GM20000 (cell line): ENCODE measurements around the gene SEZ6.

Experiments used
- DNase-seq: peaks from one replicate; pipeline ENCODE4 v3.0.0; 2012; ENCODE audit warnings: low spot score
- CTCF ChIP-seq: IDR thresholded peaks from 2 replicates; pipeline ENCODE4 v1.5.1; 2012; ENCODE audit warnings: mild to moderate bottlenecking, control low read depth; ENCODE audit errors: extremely low read depth, missing control alignments

SEZ6 gene

GRCh38 chr17:28920201-28920600, 85.6 kb downstream of the SEZ6 start:
- TF ChIP-seq CTCF, result no peak
- no peak for DNase-seq

DNA sequence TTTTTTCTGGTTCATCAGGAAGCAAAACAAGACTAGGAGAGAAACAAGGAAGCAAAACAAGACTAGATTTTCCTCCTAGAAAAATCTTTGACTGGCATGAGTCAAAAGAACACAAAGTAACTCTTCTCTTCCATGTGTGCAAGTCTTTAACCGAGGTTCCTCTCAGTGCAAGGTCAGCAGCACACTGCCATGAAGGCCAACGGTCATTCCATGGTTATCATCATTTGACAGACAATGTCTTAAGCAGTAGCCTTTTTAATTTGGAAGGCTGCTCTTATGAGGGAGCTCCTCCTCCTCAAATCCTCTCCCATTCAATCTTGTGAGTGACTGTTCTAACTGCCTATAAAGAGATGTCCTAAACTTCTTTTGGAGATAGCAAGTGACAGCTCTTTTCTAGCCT, 87.5 kb downstream of the SEZ6 start:
- no peak for TF ChIP-seq CTCF
- DNase-seq, result no peak

GRCh38 chr17:28917465-28917864, 88.4 kb downstream of the SEZ6 start:
- no peak for DNase-seq
- no peak for TF ChIP-seq CTCF

- TF ChIP-seq CTCF, result no peak
Measured at GRCh38 chr17:28917029-28917428, 88.8 kb downstream of the SEZ6 start.

GRCh38 chr17:28916302-28916934, 89.4 kb downstream of the SEZ6 start:
- peak; percentile 45 for DNase-seq
- TF ChIP-seq CTCF, result peak; percentile 41

More at GRCh38 chr17:28917029-28917428, 88.8 kb downstream of the SEZ6 start:
- DNase-seq, result no peak

GRCh38 chr17:28912938-28913333, 92.9 kb downstream of the SEZ6 start:
- no peak for DNase-seq
- no peak for TF ChIP-seq CTCF

DNA sequence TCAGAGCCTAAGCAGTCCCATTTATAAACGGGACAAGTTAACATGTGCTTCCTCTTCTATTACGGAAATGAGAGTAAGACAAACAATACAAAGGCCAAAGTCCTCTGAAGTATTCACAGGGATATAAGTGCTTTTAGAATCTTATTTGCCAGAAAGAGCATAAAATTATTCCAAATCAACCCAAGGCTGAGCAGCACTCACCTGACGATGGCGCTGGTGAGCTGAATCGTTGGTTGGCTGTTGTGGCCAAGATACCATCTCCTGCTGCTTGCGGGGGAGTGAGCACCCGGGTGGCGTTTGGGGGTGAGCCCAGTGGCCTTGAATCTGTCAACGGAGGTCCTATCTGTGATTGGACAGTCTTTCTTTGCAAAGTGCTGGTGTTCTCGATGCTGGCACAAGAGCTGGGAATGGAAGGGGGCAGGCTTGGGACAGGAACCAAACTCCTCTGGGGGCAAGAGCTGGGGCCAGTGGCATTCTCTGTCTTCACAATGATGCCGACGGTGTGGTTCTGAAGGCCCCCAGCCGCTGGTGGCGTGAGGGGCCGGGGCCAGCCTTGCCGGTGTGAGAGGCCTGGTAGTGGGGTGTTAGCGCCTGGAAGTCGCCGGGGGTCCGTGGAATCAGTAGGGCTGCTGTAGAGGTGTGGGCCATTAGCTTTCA, 93.4 kb downstream of the SEZ6 start:
- TF ChIP-seq CTCF, result no peak
- DNase-seq, result no peak
